DMS114 treated with DMSO at 0.1 percent for 48 hours (cell line): Measurements from ENCODE around the gene ADORA2A.

Experiments used
- DNase-seq: peaks from one replicate; lab custom pipeline; 2025; ENCODE audit not compliant: unreplicated experiment; lab: John Stamatoyannopoulos, UW

Gene ADORA2A

GRCh38 chr22:24445481-24446259 lies 18.3 kb downstream of the ADORA2A start:
- DNase-seq, result no peak

GRCh38 chr22:24446260-24446611 lies 18.8 kb downstream of the ADORA2A start:
- DNase-seq, result no peak

DNA sequence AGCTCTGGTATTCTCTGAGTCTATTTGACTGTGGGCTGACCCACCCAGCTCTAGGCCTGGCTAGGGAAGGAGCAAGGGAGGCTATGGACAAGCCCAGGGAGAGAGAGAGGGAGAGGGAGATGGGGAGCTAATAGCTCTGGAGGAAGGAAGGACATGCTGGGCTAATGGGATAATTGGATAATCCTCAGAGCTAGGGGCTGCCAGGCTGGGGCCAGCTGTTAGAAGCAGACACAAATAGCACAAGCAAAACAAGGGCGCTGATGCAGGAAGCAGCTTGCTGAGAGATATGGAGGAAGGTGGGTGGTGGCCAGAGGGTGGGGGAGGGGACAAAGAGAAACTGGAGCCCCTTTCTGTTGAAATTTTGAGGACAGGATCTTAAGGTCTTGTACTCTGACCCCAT lies 23.2 kb downstream of the ADORA2A start:
- no peak for DNase-seq

DNA sequence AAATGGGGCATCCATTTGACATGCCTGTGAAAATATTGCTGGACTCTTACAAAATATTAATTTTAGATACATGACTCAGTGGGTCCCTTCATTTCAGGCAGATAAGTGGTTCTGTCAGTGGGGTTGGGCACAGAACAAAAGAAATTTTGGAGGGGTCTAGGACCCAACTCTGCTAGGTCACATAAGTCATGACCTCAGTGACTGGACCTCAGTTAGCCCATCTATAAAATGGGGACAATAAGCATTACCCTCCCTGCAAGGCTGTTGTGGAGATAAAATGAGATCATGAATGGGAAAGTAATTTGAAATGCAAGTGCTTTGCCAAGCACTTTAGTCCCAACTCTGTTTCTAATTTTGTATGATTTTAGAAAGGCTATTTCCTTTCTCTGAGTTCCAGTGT lies 23.8 kb downstream of the ADORA2A start:
- no peak for DNase-seq

DNA sequence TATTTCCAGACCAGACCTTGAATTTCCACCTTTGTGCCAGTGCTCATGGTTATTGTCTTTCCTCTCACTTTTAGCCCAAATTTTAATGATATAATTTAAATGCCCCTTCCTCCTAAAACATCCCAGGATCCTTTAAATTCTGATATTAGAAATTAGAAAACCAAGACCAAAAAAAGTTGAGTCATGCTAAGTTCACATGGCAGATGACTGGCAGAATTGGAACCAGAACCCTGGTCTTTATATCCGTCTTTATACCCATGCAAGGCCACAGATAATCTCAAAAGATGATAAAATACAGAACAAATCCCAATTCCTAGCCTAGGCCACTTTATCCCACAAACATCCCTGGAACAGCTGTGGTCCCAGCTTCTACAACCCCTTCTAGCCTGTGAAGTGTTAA lies 26.5 kb downstream of the ADORA2A start:
- DNase-seq, result no peak

DNA sequence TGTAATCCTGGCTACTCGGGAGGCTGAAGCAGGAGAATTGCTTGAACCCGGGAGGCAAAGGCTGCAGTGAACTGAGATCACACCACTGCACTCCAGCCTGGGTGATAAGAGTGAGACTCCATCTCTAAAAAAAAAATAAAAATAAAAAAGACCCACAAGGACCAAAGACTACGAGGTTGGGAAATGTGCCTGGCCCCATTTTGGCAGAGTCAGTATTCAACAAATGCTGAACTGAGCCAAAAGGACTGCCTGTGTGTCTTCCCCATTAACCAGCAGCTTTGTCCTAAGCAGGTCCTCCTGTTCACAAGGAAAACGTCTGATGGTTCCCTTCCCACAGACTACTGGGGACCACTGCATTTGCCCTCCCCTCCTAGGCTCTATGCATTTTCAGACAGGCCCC lies 27.6 kb downstream of the ADORA2A start:
- DNase-seq, result no peak

GRCh38 chr22:24455751-24456426 lies 28.5 kb downstream of the ADORA2A start:
- DNase-seq, result no peak

DNA sequence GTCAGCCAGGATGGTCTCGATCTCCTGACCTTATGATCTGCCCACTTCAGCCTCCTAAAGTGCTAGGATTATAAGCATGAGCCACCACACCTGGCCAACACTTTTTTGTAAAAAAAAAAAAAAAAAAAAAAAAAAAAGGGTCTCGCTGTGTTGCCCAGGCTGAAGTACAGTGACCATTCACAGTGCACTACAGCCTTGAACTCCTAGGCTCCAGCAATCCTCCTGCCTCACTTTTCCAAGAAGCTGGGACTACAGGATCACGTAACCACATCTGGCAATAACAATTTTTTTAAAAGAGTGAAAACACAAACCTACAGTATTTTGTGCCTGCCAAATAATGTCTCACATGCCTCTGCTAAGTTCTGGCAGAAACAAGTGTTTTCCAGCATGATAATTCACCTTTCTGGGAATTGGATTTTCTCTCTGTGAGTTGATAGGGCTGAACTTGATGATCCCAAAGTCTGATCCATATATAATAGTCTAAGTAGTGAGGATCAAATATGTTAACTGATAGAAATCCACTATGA lies 30.6 kb downstream of the ADORA2A start:
- no peak for DNase-seq

- DNase-seq, result no peak
Observed at GRCh38 chr22:24459911-24460310, 32.5 kb downstream of the ADORA2A start.

DNA sequence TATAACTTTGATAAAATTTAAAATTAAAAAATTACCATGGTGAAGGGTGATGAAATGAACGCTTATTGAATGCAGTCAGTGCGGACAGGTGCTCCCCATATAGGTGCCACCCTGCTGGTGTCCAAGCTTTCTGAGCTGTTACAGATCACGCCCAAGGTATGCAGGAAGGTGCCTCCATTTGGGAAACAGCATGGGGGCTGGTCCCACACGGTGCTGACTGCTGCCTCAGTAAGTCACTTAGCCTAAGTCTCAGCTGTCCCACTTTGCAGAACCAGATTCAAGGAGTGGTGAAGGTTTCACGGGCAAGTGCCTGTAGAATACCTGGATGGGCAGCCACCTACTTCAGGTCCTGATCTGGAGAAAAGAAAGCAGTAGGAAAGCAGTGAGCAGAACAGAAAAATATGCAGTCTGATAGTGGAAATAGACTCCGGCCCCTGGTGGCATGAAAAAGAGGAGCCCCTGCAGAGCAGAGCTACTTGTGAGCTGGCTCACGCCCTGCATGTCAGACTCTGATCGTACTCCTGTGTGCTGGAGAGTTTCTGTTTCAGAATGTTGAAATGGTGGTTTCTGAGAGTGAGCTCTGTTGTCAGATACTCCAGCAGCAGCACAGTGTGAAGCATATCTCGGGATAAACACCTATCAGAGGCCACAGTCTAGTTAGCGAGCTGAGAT lies 33.2 kb downstream of the ADORA2A start:
- DNase-seq, result no peak

GRCh38 chr22:24463071-24463760 lies 35.8 kb downstream of the ADORA2A start:
- no peak for DNase-seq

DNA sequence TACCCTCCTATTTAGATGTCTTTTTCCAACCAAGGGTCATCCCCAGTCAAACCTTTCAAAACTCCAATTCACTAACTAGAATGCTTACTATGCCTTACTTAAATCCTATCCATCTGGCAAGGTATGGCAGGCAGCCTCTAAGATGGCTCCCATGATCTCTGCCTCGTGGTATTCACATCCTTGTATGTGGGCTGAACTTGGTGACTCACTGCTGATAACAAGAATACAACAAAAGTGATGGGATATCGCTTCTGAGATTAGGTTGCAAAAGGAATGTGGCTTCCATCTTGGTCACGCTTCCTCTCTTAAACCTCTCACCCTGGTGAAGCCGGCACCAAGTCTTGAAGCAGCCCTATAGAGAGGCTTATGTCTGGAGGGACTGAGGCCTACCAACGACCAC lies 38.2 kb downstream of the ADORA2A start:
- no peak for DNase-seq

- no peak for DNase-seq
Observed at GRCh38 chr22:24465975-24466374, 38.6 kb downstream of the ADORA2A start.

- DNase-seq, result no peak
Observed at GRCh38 chr22:24466716-24467328, 39.4 kb downstream of the ADORA2A start.

DNA sequence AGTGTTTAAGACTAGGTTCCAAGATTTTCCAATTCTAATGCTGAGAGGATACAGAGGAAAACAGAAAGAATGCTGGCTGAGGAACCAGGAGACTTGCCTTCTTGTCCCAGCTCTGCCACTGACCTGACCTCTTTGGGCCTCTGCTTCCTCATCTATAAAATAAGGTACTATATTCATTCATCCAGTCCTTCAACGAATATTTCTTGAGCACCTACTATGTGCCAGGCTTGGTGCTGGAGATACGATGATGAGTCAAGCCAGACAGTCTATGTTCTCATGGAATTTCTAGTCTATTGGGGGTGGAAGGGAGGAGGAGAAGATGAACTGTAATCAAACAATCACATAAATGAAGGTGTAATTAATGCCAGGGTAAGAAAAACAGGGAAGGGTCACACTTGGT lies 39.9 kb downstream of the ADORA2A start:
- DNase-seq, result no peak

- no peak for DNase-seq
Observed at GRCh38 chr22:24471570-24471969, 44.2 kb downstream of the ADORA2A start.

DNA sequence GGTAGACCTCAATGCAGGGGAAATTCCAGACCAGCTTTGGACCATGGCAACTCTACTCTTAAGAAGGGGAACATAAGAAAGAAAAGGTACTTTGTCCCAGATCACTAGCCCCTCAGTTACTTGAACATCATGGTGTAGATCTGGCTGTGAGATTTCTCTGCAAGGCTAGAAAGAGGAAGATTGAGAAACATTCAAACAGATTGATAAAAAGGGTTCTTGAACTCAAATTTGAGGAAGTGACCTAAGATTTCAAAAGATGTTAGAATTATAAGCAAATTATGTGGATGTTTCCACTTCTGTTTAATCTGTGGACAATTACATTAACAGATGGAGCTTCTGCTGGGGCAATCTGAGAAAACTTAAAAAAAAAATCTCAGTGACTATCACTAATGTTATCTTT lies 45.9 kb downstream of the ADORA2A start:
- DNase-seq, result no peak

DNA sequence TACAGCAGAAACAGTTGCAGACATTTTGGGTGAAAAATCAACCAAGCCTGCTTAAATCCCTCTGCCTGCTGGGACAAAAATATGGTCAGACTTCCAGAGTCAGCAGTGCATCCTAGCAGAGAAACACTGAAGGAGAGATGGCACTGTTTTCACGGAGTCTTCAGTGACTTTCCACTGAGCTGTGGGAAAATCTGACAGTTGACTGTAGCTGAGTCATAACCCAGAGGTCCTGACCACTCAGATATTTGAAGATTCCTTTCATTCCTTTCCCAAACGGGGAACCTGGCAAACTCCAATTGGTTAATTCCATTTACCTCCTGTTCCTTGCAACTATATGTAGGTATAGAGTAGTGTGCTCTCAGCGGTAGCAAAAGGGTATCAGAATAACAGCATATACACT lies 46.8 kb downstream of the ADORA2A start:
- DNase-seq, result no peak

DNA sequence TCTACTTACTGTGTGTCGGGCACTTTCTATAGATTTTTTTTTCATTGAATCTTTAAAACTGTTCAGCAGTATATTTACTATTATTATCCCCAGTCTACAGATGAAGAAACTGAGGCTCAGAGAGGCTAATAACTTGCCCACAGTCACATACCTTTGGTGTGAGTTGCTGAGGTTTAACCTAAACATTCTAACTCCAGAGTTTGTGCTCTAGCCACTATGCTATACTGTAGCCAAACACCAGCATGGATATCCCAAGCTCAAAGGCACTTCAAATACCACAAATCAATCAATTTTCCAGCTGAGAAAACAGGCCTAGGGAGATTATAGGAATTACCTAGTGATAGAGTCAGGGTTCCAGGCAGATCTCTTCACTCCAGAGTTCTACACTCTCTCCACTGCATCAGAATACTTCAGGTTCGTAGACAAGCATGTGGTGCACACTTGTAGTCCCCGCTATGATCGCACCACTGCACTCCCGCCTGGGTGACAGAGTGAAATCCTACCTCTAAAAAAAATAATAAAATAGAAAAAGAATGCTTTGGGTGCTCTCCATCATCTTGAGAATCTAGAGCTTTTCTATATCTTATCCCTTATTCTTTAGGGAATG lies 47.4 kb downstream of the ADORA2A start:
- no peak for DNase-seq

DNA sequence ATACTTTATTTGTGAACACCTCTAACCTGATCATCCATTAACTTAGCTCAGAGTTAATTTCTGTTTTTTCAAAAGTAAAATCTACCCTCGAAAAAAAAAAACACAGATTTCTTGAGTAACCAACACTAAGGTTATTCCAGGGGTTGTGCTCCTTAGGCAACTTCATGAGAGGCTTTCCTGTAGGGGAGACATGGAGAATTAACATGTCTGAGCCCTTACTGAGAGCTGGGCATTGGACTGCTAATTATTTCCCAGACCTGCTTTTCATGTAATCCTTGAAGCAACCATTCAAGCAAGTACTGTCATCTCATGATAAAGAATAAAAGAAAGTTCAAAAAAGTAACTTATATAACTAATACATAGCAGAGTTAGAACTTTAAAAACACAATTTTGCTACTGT lies 54.2 kb downstream of the ADORA2A start:
- no peak for DNase-seq

DNA sequence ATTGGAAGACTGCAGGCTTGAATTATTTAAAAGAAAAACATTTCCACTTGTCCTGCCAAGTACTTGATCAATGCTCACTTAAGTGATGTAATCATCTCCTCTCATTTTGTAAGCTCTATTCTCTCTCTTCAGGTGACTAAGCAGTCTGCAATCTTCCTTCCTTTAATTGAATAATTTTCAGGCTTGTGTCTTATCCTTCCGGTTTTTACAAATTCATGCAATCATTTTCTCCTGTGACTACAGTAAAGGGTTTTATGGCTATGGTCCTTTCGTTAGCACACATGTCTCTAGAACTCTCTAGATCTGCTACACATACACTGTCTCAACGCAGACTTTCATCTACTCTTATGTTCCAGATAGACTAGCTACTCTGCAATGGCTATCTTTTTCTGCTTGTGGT lies 55.2 kb downstream of the ADORA2A start:
- no peak for DNase-seq
